ENCODE results near the gene SNX1.
"Not testable (repeated sequence)": the region's sequence is repeated elsewhere in the genome, so short reads cannot be mapped to it uniquely, and the experiment has no call there.

Gene SNX1, protein sequence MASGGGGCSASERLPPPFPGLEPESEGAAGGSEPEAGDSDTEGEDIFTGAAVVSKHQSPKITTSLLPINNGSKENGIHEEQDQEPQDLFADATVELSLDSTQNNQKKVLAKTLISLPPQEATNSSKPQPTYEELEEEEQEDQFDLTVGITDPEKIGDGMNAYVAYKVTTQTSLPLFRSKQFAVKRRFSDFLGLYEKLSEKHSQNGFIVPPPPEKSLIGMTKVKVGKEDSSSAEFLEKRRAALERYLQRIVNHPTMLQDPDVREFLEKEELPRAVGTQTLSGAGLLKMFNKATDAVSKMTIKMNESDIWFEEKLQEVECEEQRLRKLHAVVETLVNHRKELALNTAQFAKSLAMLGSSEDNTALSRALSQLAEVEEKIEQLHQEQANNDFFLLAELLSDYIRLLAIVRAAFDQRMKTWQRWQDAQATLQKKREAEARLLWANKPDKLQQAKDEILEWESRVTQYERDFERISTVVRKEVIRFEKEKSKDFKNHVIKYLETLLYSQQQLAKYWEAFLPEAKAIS

GRCh38 chr15:64095795-64096667, at the start of gene SNX1:
Gene SNX1 (plus strand): TSS chr15:64095982. CDS start chr15:64096014, 32 bp downstream.
- DNase-seq (ENCODE audit: low read depth, low spot score) = peak; percentile 70
- H3K27ac ChIP-seq = peak within 1 kb of the TSS; percentile 74

DNA sequence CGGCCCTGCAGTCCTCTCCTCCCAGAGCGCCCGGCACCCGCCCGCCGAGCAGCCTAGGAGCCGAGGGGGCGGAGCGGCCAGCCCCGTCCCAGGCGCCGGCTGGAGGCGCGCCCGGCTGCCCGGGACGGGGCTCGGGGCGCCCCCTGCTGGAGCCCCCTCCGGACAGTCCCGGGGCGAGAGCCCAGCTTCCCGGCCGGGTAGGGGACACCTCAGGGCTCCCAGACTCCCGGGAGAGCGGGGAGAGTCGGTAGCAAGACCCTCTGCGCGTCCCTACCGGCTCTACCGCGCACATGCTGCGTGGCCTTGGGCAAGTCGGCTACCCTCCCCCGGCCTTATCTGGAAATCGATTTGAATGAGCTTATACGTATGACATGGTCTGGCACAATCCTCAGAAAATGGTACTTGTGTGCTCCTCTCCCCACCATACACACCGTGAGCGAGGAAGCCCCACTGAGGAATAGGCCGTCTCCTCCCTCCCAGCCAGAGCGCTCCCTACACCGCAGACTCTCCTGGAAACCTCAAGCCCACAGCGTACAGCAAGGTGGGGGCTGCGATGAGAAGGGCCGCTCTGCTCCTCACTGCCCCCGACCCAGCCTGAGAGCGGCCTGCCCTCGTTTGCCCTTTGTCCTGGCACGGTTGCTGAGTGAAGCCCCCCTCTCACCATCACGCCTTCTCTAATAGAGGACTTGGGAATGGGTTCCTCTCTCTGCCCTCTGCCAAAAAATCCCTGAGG, 49.2 kb upstream of the SNX1 start, which contains the start of gene DAPK2:
DAPK2 (minus strand) TSS at position 65 of the 733 bp plus-strand sequence. CDS start 6,224 bp downstream, outside the sequence.
- no peak within 1 kb of the TSS for H3K27ac ChIP-seq
- no peak for DNase-seq (ENCODE audit: low read depth, low spot score)

GRCh38 chr15:64048781-64049460, 46.9 kb upstream of the SNX1 start:
- no peak overlapping the region for H3K27ac ChIP-seq
- DNase-seq (ENCODE audit: low read depth, low spot score) = no peak

- no peak overlapping the region for H3K27ac ChIP-seq
- DNase-seq (ENCODE audit: low read depth, low spot score) = no peak
Observed at GRCh38 chr15:64050281-64051092, 45.3 kb upstream of the SNX1 start.

- no peak for DNase-seq (ENCODE audit: low read depth, low spot score)
- no peak overlapping the region for H3K27ac ChIP-seq
Observed at GRCh38 chr15:64051093-64051402, 44.7 kb upstream of the SNX1 start.

- no peak for DNase-seq (ENCODE audit: low read depth, low spot score)
Observed at GRCh38 chr15:64051407-64052259, 44.1 kb upstream of the SNX1 start.

GRCh38 chr15:64052925-64053491, 42.8 kb upstream of the SNX1 start:
- H3K27ac ChIP-seq = no peak overlapping the region
- DNase-seq (ENCODE audit: low read depth, low spot score) = no peak

More at GRCh38 chr15:64051407-64052259, 44.1 kb upstream of the SNX1 start:
- H3K27ac ChIP-seq = no peak overlapping the region

DNA sequence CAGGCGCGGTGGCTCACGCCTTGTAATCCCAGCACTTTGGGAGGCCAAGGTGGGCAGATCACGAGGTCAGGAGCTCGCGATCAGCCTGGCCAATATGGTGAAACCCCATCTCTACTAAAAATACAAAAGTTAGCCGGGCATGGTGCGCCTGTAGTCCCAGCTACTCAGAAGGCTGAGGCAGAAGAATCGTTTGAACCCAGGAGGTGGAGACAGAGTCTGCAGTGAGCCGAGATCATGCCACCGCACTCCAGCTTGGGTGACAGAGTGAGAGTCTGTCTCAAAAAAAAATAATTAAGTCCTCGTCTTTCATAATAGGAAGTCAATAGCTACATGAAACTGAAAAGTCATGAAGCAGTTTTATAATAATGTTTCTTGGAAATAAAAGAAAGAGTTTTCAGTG, 42.1 kb upstream of the SNX1 start:
- DNase-seq (ENCODE audit: low read depth, low spot score); H3K27ac ChIP-seq: not testable (repeated sequence)

- no peak for DNase-seq (ENCODE audit: low read depth, low spot score)
- H3K27ac ChIP-seq = no peak overlapping the region
Observed at GRCh38 chr15:64058279-64058678, 37.5 kb upstream of the SNX1 start.

- DNase-seq (ENCODE audit: low read depth, low spot score); H3K27ac ChIP-seq: not testable (repeated sequence)
Observed at GRCh38 chr15:64059104-64059503, 36.7 kb upstream of the SNX1 start.

DNA sequence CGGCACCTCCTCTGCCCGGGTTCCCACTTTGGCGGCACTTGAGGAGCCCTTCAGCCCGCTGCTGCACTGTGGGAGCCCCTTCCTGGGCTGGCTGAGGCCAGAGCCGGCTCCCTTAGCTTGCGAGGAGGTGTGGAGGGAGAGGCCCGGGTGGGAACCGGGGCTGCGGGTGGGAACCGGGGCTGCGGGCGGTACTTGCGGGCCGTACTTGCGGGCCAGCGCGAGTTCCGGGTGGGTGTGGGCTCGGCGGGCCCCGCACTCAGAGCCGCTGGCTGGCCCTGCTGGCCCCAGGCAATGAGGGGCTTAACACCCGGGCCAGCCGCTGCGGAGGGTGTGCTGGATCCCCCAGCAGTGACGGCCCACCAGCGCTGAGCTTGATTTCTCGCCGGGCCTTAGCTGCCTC, 35.1 kb upstream of the SNX1 start:
- no peak overlapping the region for H3K27ac ChIP-seq
- no peak for DNase-seq (ENCODE audit: low read depth, low spot score)

GRCh38 chr15:64066451-64066850, 29.3 kb upstream of the SNX1 start:
- no peak overlapping the region for H3K27ac ChIP-seq
- DNase-seq (ENCODE audit: low read depth, low spot score) = no peak

GRCh38 chr15:64067564-64068030, 28.2 kb upstream of the SNX1 start:
- no peak overlapping the region for H3K27ac ChIP-seq
- no peak for DNase-seq (ENCODE audit: low read depth, low spot score)

- no peak overlapping the region for H3K27ac ChIP-seq
- DNase-seq (ENCODE audit: low read depth, low spot score) = no peak
Observed at GRCh38 chr15:64068133-64068532, 27.6 kb upstream of the SNX1 start.

GRCh38 chr15:64070106-64070505, 25.7 kb upstream of the SNX1 start:
- no peak overlapping the region for H3K27ac ChIP-seq
- DNase-seq (ENCODE audit: low read depth, low spot score) = no peak

- DNase-seq (ENCODE audit: low read depth, low spot score) = peak; percentile 43
- H3K27ac ChIP-seq = peak overlapping the region; percentile 39
Observed at GRCh38 chr15:64070965-64071851, 24.6 kb upstream of the SNX1 start.
